ENCODE measurements around the gene PROSER3.

DNA sequence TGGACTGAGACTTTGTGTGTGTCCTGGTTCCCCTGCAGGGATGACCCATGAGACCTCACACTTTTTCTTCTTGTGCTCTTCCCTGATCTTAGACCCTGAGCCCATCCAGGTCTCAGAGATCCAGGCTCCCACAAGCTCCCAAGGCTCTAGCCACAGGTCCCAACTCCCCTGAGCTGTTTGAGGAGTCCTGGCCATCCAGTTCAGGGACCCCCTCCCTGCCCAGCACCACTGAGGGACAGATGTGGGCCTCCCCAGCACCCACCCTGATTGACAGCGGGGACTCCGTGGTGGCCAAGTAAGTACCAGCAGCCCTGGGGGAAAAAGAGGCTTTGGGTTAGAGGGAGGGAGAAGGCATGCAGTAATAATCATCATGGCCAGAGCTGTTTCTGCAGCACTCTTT lies 1.7 kb downstream of the PROSER3 start:
- TF ChIP-seq, protein P1, sequence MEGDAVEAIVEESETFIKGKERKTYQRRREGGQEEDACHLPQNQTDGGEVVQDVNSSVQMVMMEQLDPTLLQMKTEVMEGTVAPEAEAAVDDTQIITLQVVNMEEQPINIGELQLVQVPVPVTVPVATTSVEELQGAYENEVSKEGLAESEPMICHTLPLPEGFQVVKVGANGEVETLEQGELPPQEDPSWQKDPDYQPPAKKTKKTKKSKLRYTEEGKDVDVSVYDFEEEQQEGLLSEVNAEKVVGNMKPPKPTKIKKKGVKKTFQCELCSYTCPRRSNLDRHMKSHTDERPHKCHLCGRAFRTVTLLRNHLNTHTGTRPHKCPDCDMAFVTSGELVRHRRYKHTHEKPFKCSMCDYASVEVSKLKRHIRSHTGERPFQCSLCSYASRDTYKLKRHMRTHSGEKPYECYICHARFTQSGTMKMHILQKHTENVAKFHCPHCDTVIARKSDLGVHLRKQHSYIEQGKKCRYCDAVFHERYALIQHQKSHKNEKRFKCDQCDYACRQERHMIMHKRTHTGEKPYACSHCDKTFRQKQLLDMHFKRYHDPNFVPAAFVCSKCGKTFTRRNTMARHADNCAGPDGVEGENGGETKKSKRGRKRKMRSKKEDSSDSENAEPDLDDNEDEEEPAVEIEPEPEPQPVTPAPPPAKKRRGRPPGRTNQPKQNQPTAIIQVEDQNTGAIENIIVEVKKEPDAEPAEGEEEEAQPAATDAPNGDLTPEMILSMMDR (conservative IDR thresholded peaks at IDR 0.05; ENCODE audit: low read length): no peak
- TF ChIP-seq EZH2phosphoT487 (IDR thresholded peaks at IDR 0.05; ENCODE audit: borderline replicate concordance, low read depth, low read length): no peak

All from OCI-LY7 (cell line).